Erythroblast (primary cell): Measurements from ENCODE around the gene DMD.

Experiments
- GATA1 ChIP-seq: IDR thresholded peaks from 2 replicates; pipeline ENCODE4 v1.6.1; 2011; ENCODE audit warnings: low read depth, mild to moderate bottlenecking, control low read depth, low read length, moderate library complexity
- POLR2A ChIP-seq: IDR thresholded peaks from 2 replicates; pipeline ENCODE4 v1.6.1; 2011; ENCODE audit warnings: mild to moderate bottlenecking, low read length

- no peak for TF ChIP-seq POLR2A
- TF ChIP-seq GATA1: no peak
Measured at GRCh38 chrX:32572644-32573043, 638.7 kb downstream of the DMD start.
